Neural progenitor cell (in vitro differentiated cells): Measurements from ENCODE around the gene GRID1. TPM values are rescaled to one million over a fixed set of nuclear protein-coding genes. Genes with fewer than 3 reads are reported as not detected.

ENCODE experiments used
- DNase-seq: peaks from one replicate; pipeline ENCODE4 v3.0.0-alpha.2; 2016; ENCODE audit warnings: low spot score
- H2AFZ ChIP-seq: fragments of 200-600 bp; sonication (generic); replicated peaks from 2 replicates; pipeline ENCODE4 v1.6.1; 2016; ENCODE audit warnings: antibody characterized with exemption
- H3F3A ChIP-seq: fragments of 200-600 bp; sonication (generic); 2 replicates; pipeline ENCODE4 v1.6.1; 2016; ENCODE audit warnings: antibody characterized with exemption, low read depth
- H3K27ac ChIP-seq: fragments of 200-600 bp; sonication (generic); 2 replicates; pipeline ENCODE4 v1.5.1; 2016; ENCODE audit warnings: mild to moderate bottlenecking
- H3K27me3 ChIP-seq: fragments of 200-600 bp; sonication (generic); 2 replicates; pipeline ENCODE4 v1.6.1; 2016; ENCODE audit warnings: mild to moderate bottlenecking, moderate library complexity
- H3K36me3 ChIP-seq: fragments of 200-600 bp; sonication (generic); 2 replicates; pipeline ENCODE4 v1.5.1; 2016
- H3K4me1 ChIP-seq: fragments of 200-600 bp; sonication (generic); 2 replicates; pipeline ENCODE4 v1.6.1; 2016; ENCODE audit warnings: mixed run types
- H3K4me2 ChIP-seq: fragments of 200-600 bp; sonication (generic); 2 replicates; pipeline ENCODE4 v1.6.1; 2016
- H3K4me3 ChIP-seq: fragments of 200-600 bp; sonication (generic); 2 replicates; pipeline ENCODE4 v1.5.1; 2016
- H3K79me2 ChIP-seq: fragments of 200-600 bp; sonication (generic); 2 replicates; pipeline ENCODE4 v1.6.1; 2016; ENCODE audit warnings: low read depth
- H3K9ac ChIP-seq: fragments of 200-600 bp; sonication (generic); 2 replicates; pipeline ENCODE4 v1.6.1; 2016
- H3K9me3 ChIP-seq: fragments of 200-600 bp; sonication (generic); 2 replicates; pipeline ENCODE4 v1.5.1; 2016; ENCODE audit warnings: low read depth
- H4K20me1 ChIP-seq: fragments of 200-600 bp; sonication (generic); 2 replicates; pipeline ENCODE4 v1.6.1; 2016; ENCODE audit warnings: low read depth
- H3K27ac Mint-ChIP-seq: 3 replicates; pipeline ENCODE4 v1.8.0; 2021; ENCODE audit warnings: mixed read lengths
- H3K27me3 Mint-ChIP-seq: 2 replicates; pipeline ENCODE4 v1.8.0; 2022; ENCODE audit warnings: low read depth, mild to moderate bottlenecking, inconsistent platforms, moderate library complexity, mixed read lengths; ENCODE audit not compliant: insufficient read depth
- H3K36me3 Mint-ChIP-seq: 3 replicates; pipeline ENCODE4 v1.8.0; 2021; ENCODE audit warnings: mixed read lengths
- H3K4me1 Mint-ChIP-seq: 3 replicates; pipeline ENCODE4 v1.8.0; 2021; ENCODE audit warnings: mixed read lengths
- H3K4me3 Mint-ChIP-seq: 3 replicates; pipeline ENCODE4 v1.8.0; 2021; ENCODE audit warnings: mild to moderate bottlenecking, moderate library complexity, mixed read lengths
- H3K9me3 Mint-ChIP-seq: 3 replicates; pipeline ENCODE4 v1.8.0; 2020; ENCODE audit warnings: mixed read lengths
- CTCF ChIP-seq: fragments of 200-600 bp; sonication (generic); IDR thresholded peaks from 2 replicates; pipeline ENCODE4 v1.5.1; 2017; ENCODE audit warnings: antibody characterized with exemption, mild to moderate bottlenecking
- EZH2 ChIP-seq: fragments of 200-600 bp; sonication (generic); IDR thresholded peaks from 2 replicates; pipeline ENCODE4 v1.6.1; 2017; ENCODE audit warnings: antibody characterized with exemption, mild to moderate bottlenecking, moderate library complexity
- EZH2phosphoT487 ChIP-seq: fragments of 200-600 bp; sonication (generic); IDR thresholded peaks from 2 replicates; pipeline ENCODE4 v1.6.1; 2017; ENCODE audit warnings: antibody characterized with exemption
- total RNA-seq: library from RNA; depleted of rRNA; stranded (reverse); fragments of >200 nt; gene quantifications from 2 replicates; pipeline ENCODE4 v1.2.3, GENCODE V29; 2015; ENCODE audit warnings: low replicate concordance

GRID1 gene
- total RNA-seq, 1 donor from 2014 or later = not detected

GRCh38 chr10:86022906-86023305 is 343.7 kb downstream of the GRID1 start:
- DNase-seq = no peak
- Mint-ChIP-seq H3K9me3 (no peaks in the 10 kb centered on the region), H3K36me3 (no peaks in the 10 kb centered on the region), H3K4me1 (peaks cover 2% of the 10 kb centered on the region), H3K27ac (no peak overlapping the region), H3K27me3 (peaks cover 1% of the 10 kb centered on the region), H3K4me3 (no peak overlapping the region)
- no peaks in the 10 kb centered on the region for H3K36me3 ChIP-seq
- H3K4me3 ChIP-seq = no peak overlapping the region
- H3K9ac ChIP-seq = no peak overlapping the region
- H2AFZ ChIP-seq = no peak overlapping the region
- no peaks in the 10 kb centered on the region for H3K79me2 ChIP-seq
- H3K9me3 ChIP-seq = no peaks in the 10 kb centered on the region
- H3K27me3 ChIP-seq = no peaks in the 10 kb centered on the region
- H3K4me1 ChIP-seq = peaks cover 2% of the 10 kb centered on the region
- H4K20me1 ChIP-seq = no peaks in the 10 kb centered on the region
- no peak overlapping the region for H3K27ac ChIP-seq
- H3F3A ChIP-seq = no peaks in the 10 kb centered on the region
- no peak overlapping the region for H3K4me2 ChIP-seq
- TF ChIP-seq EZH2phosphoT487 = no peak
- TF ChIP-seq CTCF = no peak
- TF ChIP-seq EZH2 = no peak

- no peak overlapping the region for H3K4me2 ChIP-seq
- no peaks in the 10 kb centered on the region for H3K79me2 ChIP-seq
- H3K27ac ChIP-seq = no peak overlapping the region
- H3K4me1 ChIP-seq = peaks cover 2% of the 10 kb centered on the region
- H3F3A ChIP-seq = no peaks in the 10 kb centered on the region
- H3K27me3 ChIP-seq = no peaks in the 10 kb centered on the region
- peaks cover 3% of the 10 kb centered on the region for H3K27me3 Mint-ChIP-seq
- H3K4me1 Mint-ChIP-seq = peaks cover 2% of the 10 kb centered on the region
- no peaks in the 10 kb centered on the region for H3K9me3 ChIP-seq
- no peaks in the 10 kb centered on the region for H3K36me3 ChIP-seq
- no peak overlapping the region for H3K9ac ChIP-seq
- TF ChIP-seq EZH2 (no peak), CTCF (no peak)
- H3K36me3 Mint-ChIP-seq = no peaks in the 10 kb centered on the region
- no peak overlapping the region for H2AFZ ChIP-seq
- no peak for DNase-seq
- no peaks in the 10 kb centered on the region for H4K20me1 ChIP-seq
- no peak overlapping the region for H3K4me3 Mint-ChIP-seq
- H3K4me3 ChIP-seq = no peak overlapping the region
- H3K27ac Mint-ChIP-seq = no peak overlapping the region
- H3K9me3 Mint-ChIP-seq = no peaks in the 10 kb centered on the region
These were observed 346.5 kb downstream of the GRID1 start for GRCh38 chr10:86020134-86020533.

GRCh38 chr10:86019141-86019540 is 347.5 kb downstream of the GRID1 start:
- Mint-ChIP-seq H3K36me3 (no peaks in the 10 kb centered on the region), H3K27me3 (peaks cover 3% of the 10 kb centered on the region), H3K9me3 (no peaks in the 10 kb centered on the region), H3K27ac (no peak overlapping the region), H3K4me1 (peaks cover 2% of the 10 kb centered on the region), H3K4me3 (no peak overlapping the region)
- TF ChIP-seq EZH2 (no peak), CTCF (no peak)
- H3K36me3 ChIP-seq = no peaks in the 10 kb centered on the region
- H4K20me1 ChIP-seq = no peaks in the 10 kb centered on the region
- no peak overlapping the region for H3K9ac ChIP-seq
- no peak overlapping the region for H3K27ac ChIP-seq
- no peaks in the 10 kb centered on the region for H3K9me3 ChIP-seq
- H3K79me2 ChIP-seq = no peaks in the 10 kb centered on the region
- DNase-seq = no peak
- H3K27me3 ChIP-seq = no peaks in the 10 kb centered on the region
- H3K4me1 ChIP-seq = peaks cover 2% of the 10 kb centered on the region
- no peak overlapping the region for H3K4me3 ChIP-seq
- no peak overlapping the region for H2AFZ ChIP-seq
- no peak overlapping the region for H3K4me2 ChIP-seq
- no peaks in the 10 kb centered on the region for H3F3A ChIP-seq

GRCh38 chr10:86018735-86019058 is 347.9 kb downstream of the GRID1 start:
- H3K27ac Mint-ChIP-seq = no peak overlapping the region
- Histone ChIP-seq H3K4me1 (peaks cover 2% of the 10 kb centered on the region), H3K79me2 (no peaks in the 10 kb centered on the region), H3K36me3 (no peaks in the 10 kb centered on the region), H3F3A (no peaks in the 10 kb centered on the region), H3K9ac (no peak overlapping the region), H2AFZ (peak overlapping the region; percentile 23), H3K27me3 (no peaks in the 10 kb centered on the region), H3K4me3 (no peak overlapping the region), H3K9me3 (no peaks in the 10 kb centered on the region), H3K27ac (no peak overlapping the region), H3K4me2 (no peak overlapping the region), H4K20me1 (no peaks in the 10 kb centered on the region)
- H3K4me3 Mint-ChIP-seq = no peak overlapping the region
- H3K36me3 Mint-ChIP-seq = no peaks in the 10 kb centered on the region
- peaks cover 3% of the 10 kb centered on the region for H3K27me3 Mint-ChIP-seq
- DNase-seq = no peak
- no peaks in the 10 kb centered on the region for H3K9me3 Mint-ChIP-seq
- peaks cover 2% of the 10 kb centered on the region for H3K4me1 Mint-ChIP-seq
- no peak for TF ChIP-seq CTCF
- no peak for TF ChIP-seq EZH2
- no peak for TF ChIP-seq EZH2phosphoT487
